OCI-LY3 (cell line): Measurements from ENCODE around the gene ADA.

Source experiments
- H2AFZ ChIP-seq: fragments of 200-600, 300-600 bp; shearing (Covaris generic); 2 replicates; pipeline ENCODE4 v1.6.0; 2014; ENCODE audit warnings: antibody characterized with exemption, low read depth, low read length
- H3K27ac ChIP-seq: fragments of 200-600, 300-600 bp; sonication (generic); 2 replicates; pipeline ENCODE4 v1.5.1; 2014; ENCODE audit warnings: mild to moderate bottlenecking, low read length, moderate library complexity, mixed read lengths
- H3K27me3 ChIP-seq: fragments of 200-600, 300-600 bp; sonication (generic); 2 replicates; pipeline ENCODE4 v1.6.1; 2014; ENCODE audit warnings: low read depth, low read length, mixed read lengths
- H3K36me3 ChIP-seq: fragments of 200-600, 300-600 bp; sonication (generic); replicated peaks from 2 replicates; pipeline ENCODE3; 2014; ENCODE audit warnings: low read depth, low read length, mixed read lengths
- H3K4me1 ChIP-seq: fragments of 300-600, 200-600 bp; sonication (generic); 2 replicates; pipeline ENCODE4 v1.6.1; 2014; ENCODE audit warnings: low read length, mixed read lengths
- H3K4me2 ChIP-seq: fragments of 200-600, 300-600 bp; sonication (generic); 2 replicates; pipeline ENCODE4 v1.6.1; 2014; ENCODE audit warnings: low read length, mixed read lengths
- H3K4me3 ChIP-seq: fragments of 300-600, 200-600 bp; sonication (generic); 2 replicates; pipeline ENCODE4 v1.5.1; 2014; ENCODE audit warnings: antibody characterized with exemption, mild to moderate bottlenecking, low read length, moderate library complexity
- H3K79me2 ChIP-seq: fragments of 300-600, 200-600 bp; shearing (Covaris generic); 2 replicates; pipeline ENCODE4 v1.6.1; 2014; ENCODE audit warnings: mild to moderate bottlenecking, low read length, mixed read lengths
- H3K9ac ChIP-seq: fragments of 300-600, 200-600 bp; shearing (Covaris generic); 2 replicates; pipeline ENCODE4 v1.6.0; 2014; ENCODE audit warnings: mild to moderate bottlenecking, low read length, moderate library complexity
- H3K9me3 ChIP-seq: fragments of 200-600, 300-600 bp; shearing (Covaris generic); 2 replicates; pipeline ENCODE4 v1.6.1; 2014; ENCODE audit warnings: low read length, mixed read lengths; ENCODE audit not compliant: insufficient read depth
- H4K20me1 ChIP-seq: fragments of 200-600, 300-600 bp; sonication (generic); 2 replicates; pipeline ENCODE4 v1.6.1; 2016; ENCODE audit warnings: low read length, mixed read lengths; ENCODE audit not compliant: insufficient read depth
- CTCF ChIP-seq: fragments of 200-600, 300-600 bp; sonication (generic); IDR thresholded peaks from 2 replicates; pipeline ENCODE4 v1.5.1; 2014; ENCODE audit warnings: antibody characterized with exemption, low read length, low read depth
- EZH2phosphoT487 ChIP-seq: fragments of 200-600 bp; shearing (Covaris generic); IDR thresholded peaks from 2 replicates; pipeline ENCODE4 v1.6.1; 2018; ENCODE audit warnings: antibody characterized with exemption, mixed run types, low read depth

Gene ADA

GRCh38 chr20:44644230-44644617, 7.3 kb downstream of the ADA start:
- Histone ChIP-seq H3K27me3 (no peaks in the 10 kb centered on the region), H3K4me1 (peaks cover 74% of the 10 kb centered on the region), H3K27ac (no peak overlapping the region), H3K9me3 (no peaks in the 10 kb centered on the region), H3K36me3 (peaks cover 29% of the 10 kb centered on the region), H4K20me1 (no peaks in the 10 kb centered on the region), H2AFZ (no peak overlapping the region), H3K79me2 (peaks cover 56% of the 10 kb centered on the region), H3K4me2 (no peak overlapping the region), H3K4me3 (no peak overlapping the region), H3K9ac (no peak overlapping the region)
- TF ChIP-seq EZH2phosphoT487: no peak
- no peak for TF ChIP-seq CTCF

GRCh38 chr20:44643596-44644229, 7.8 kb downstream of the ADA start:
- Histone ChIP-seq H3K9me3 (no peaks in the 10 kb centered on the region), H3K36me3 (peaks cover 28% of the 10 kb centered on the region), H3K27me3 (no peaks in the 10 kb centered on the region), H3K9ac (no peak overlapping the region), H3K4me1 (peaks cover 69% of the 10 kb centered on the region), H3K79me2 (peaks cover 51% of the 10 kb centered on the region), H3K27ac (no peak overlapping the region), H3K4me3 (no peak overlapping the region), H4K20me1 (no peaks in the 10 kb centered on the region), H2AFZ (no peak overlapping the region), H3K4me2 (no peak overlapping the region)
- TF ChIP-seq EZH2phosphoT487 (no peak), CTCF (no peak)

GRCh38 chr20:44643154-44643519, 8.4 kb downstream of the ADA start:
- H3K36me3 ChIP-seq: peaks cover 28% of the 10 kb centered on the region
- peak overlapping the region; percentile 34 for H3K4me3 ChIP-seq
- H3K4me2 ChIP-seq: peak overlapping the region; percentile 65
- H3K79me2 ChIP-seq: peaks cover 48% of the 10 kb centered on the region
- TF ChIP-seq EZH2phosphoT487: no peak
- TF ChIP-seq CTCF: no peak
- peak overlapping the region; percentile 42; the same call in 1 of the 2 replicates for H3K9ac ChIP-seq
- peaks cover 63% of the 10 kb centered on the region for H3K4me1 ChIP-seq
- H4K20me1 ChIP-seq: no peaks in the 10 kb centered on the region
- H2AFZ ChIP-seq: no peak overlapping the region
- H3K27ac ChIP-seq: no peak overlapping the region
- H3K27me3 ChIP-seq: no peaks in the 10 kb centered on the region
- H3K9me3 ChIP-seq: no peaks in the 10 kb centered on the region

- Histone ChIP-seq H3K27ac (peak overlapping the region; percentile 49), H4K20me1 (no peaks in the 10 kb centered on the region), H3K4me1 (peaks cover 57% of the 10 kb centered on the region), H3K4me2 (peak overlapping the region; percentile 65), H3K9me3 (no peaks in the 10 kb centered on the region), H3K36me3 (peaks cover 26% of the 10 kb centered on the region), H3K27me3 (no peaks in the 10 kb centered on the region), H3K9ac (peak overlapping the region; percentile 42), H2AFZ (peak overlapping the region; percentile 16), H3K4me3 (peak overlapping the region; percentile 34), H3K79me2 (peaks cover 43% of the 10 kb centered on the region)
- TF ChIP-seq EZH2phosphoT487 (no peak), CTCF (peak; percentile 25)
Measured at GRCh38 chr20:44642203-44643153, 9.0 kb downstream of the ADA start.
